HepG2 (cell line): ENCODE measurements around the gene PRRT1B. TPM values are rescaled to one million over a fixed set of nuclear protein-coding genes. Genes with fewer than 3 reads are reported as not detected.

Source experiments
- ATAC-seq: fragments of 200-7000 bp; cut with Tn5 transposase; 3 replicates; pipeline ENCODE4 v1.9.1; 2020; ENCODE audit warnings: mild to moderate bottlenecking, moderate library complexity
- BruUV-seq: library from RNA; stranded (reverse); fragments of 400-500 nt; replicated peaks from 2 replicates; lab custom pipeline; 2021; lab: Mats Ljungman, UMichigan
- CTCF ChIA-PET: fragments of 300-600 bp; formaldehyde crosslinking; extraction: SDS; loops from one replicate; lab custom pipeline; 2021; ENCODE audit warnings: low total read pairs, inconsistent platforms, low intra/inter-chr PET ratio; lab: Yijun Ruan, JAX
- POLR2A ChIA-PET: fragments of 350-600 bp; sonication (Branson Sonifier 250); formaldehyde crosslinking; loops from one replicate; lab custom pipeline; 2020; ENCODE audit warnings: antibody characterized with exemption, inconsistent platforms; lab: Yijun Ruan, JAX
- DNase-seq: peaks from one replicate; pipeline ENCODE4 v3.0.0-alpha.2; 2015; ENCODE audit warnings: low spot score
- FAIRE-seq: peaks from 3 replicates; lab custom pipeline; 2011; peaks lifted over from hg19 to GRCh38; lab: Jason Lieb, UNC
- H2AFZ ChIP-seq: one replicate; pipeline ENCODE4 v1.6.1; 2011; ENCODE audit warnings: low read length, inconsistent platforms
- H3K27ac ChIP-seq: fragments of 300-600 bp; 3 replicates; pipeline ENCODE4 v1.8.0; 2011; ENCODE audit warnings: mixed run types, mild to moderate bottlenecking, mixed read lengths, low read length, inconsistent platforms; ENCODE audit not compliant: insufficient read depth; ENCODE audit errors: extremely low read length
- H3K27me3 ChIP-seq, 2 experiments: fragments of 200-600 bp in 1 of 2; 2 replicates in 1 of 2; 3 replicates in 1 of 2; pipeline versions ENCODE4 v1.6.0 to v1.8.0; 2011; ENCODE audit warnings: low read length in 2 of 2, mild to moderate bottlenecking in 2 of 2, moderate library complexity in 2 of 2, inconsistent platforms in 1 of 2; ENCODE audit not compliant: insufficient read depth in 2 of 2, control insufficient read depth in 1 of 2
- H3K36me3 ChIP-seq, 2 experiments: fragments of 200-600 bp in 1 of 2; replicated peaks in 1 of 2; 2 replicates in 1 of 2; 3 replicates in 1 of 2; pipeline versions ENCODE4 v1.5.1 to v1.8.0; 2011; ENCODE audit warnings: low read length in 2 of 2, inconsistent platforms in 1 of 2; ENCODE audit not compliant: insufficient read depth in 2 of 2, control insufficient read depth in 1 of 2
- H3K4me1 ChIP-seq: 2 replicates; pipeline ENCODE4 v1.5.1; 2012; ENCODE audit warnings: low read length, inconsistent platforms; ENCODE audit not compliant: insufficient read depth
- H3K4me2 ChIP-seq: 2 replicates; pipeline ENCODE4 v1.6.0; 2011; ENCODE audit warnings: low read depth, low read length, inconsistent platforms
- H3K4me3 ChIP-seq, 3 experiments: fragments of 200-600 bp in 1 of 3; sonication (generic), shearing (Covaris generic) in 1 of 3; replicated peaks in 1 of 3; 2 replicates each; pipeline ENCODE4 v1.5.1; 2011 to 2016; ENCODE audit warnings: low read length in 3 of 3, inconsistent platforms in 2 of 3, low read depth in 2 of 3, mild to moderate bottlenecking in 2 of 3, control low read depth in 1 of 3, mixed read lengths in 1 of 3; ENCODE audit not compliant: insufficient read depth in 1 of 3
- H3K79me2 ChIP-seq: one replicate; pipeline ENCODE4 v1.6.1; 2011; ENCODE audit warnings: low read length, inconsistent platforms; ENCODE audit not compliant: insufficient read depth
- H3K9ac ChIP-seq: 2 replicates; pipeline ENCODE4 v1.6.0; 2011; ENCODE audit warnings: mild to moderate bottlenecking, low read depth, low read length, inconsistent platforms; ENCODE audit not compliant: insufficient read depth
- H3K9me3 ChIP-seq: 2 replicates; pipeline ENCODE4 v1.5.1; 2012; ENCODE audit warnings: mild to moderate bottlenecking, low read length
- H4K20me1 ChIP-seq: 2 replicates; pipeline ENCODE4 v1.6.0; 2011; ENCODE audit warnings: inconsistent platforms, mild to moderate bottlenecking, low read length, moderate library complexity; ENCODE audit not compliant: insufficient read depth
- HIC2 ChIP-seq: sonication (generic); formaldehyde crosslinking; IDR thresholded peaks from 2 replicates; pipeline ENCODE4 v1.9.0; 2022; ENCODE audit warnings: low read depth, missing genetic modification reagents
- XRCC5 ChIP-seq: fragments of 200-400 bp; formaldehyde crosslinking; optimal IDR thresholded peaks from 2 replicates; pipeline ENCODE3; 2017; ENCODE audit warnings: mild to moderate bottlenecking, low read length
- YY1 ChIP-seq: IDR thresholded peaks from 2 replicates; pipeline ENCODE4 v1.6.1; 2011; ENCODE audit warnings: low read length, low read depth, moderate library complexity, mild to moderate bottlenecking; ENCODE audit not compliant: insufficient read depth, insufficient replicate concordance
- ZBTB40 ChIP-seq, 2 experiments: fragments of 450-650 bp in 1 of 2; sonication (generic) in 1 of 2; formaldehyde crosslinking in 1 of 2; IDR thresholded peaks; 2 replicates each; pipeline versions ENCODE4 v1.6.1 to v1.8.0; 2016 to 2022; ENCODE audit warnings: antibody characterized with exemption in 1 of 2, mild to moderate bottlenecking in 1 of 2, missing genetic modification reagents in 1 of 2
- WGBS: methylation state at CpG from one replicate; pipeline ENCODE4 v1.1.6; 2017; ENCODE audit warnings: low lambda C conversion rate; 5-methylcytosine and 5-hydroxymethylcytosine counted together
- in situ Hi-C: cut with HindIII; loops from 2 replicates; pipeline ENCODE4 v1.10.0; 2017; ENCODE audit warnings: low pct_unique_long_range_greater_than_20kb; ENCODE audit not compliant: extremely low pct_ligation_motif_present
- intact Hi-C: fragments of 100-400 bp; cut with micrococcal nuclease; formaldehyde crosslinking; loops from one replicate; pipeline ENCODE4 v1.10.0; 2022; ENCODE audit not compliant: unreplicated experiment
- polyA plus RNA-seq, 8 experiments: library from polyadenylated mRNA; depleted of rRNA in 3 of 8; stranded (reverse) in 7 of 8; unstranded in 1 of 8; fragments of >200 nt; fragmentation: Illumina TruSeq in 4 of 8; extraction: Trizol in 4 of 8; gene quantifications; 2 replicates each; pipeline versions ENCODE4 v1.2.1 to v1.2.3, GENCODE V29; 2011 to 2016; ENCODE audit warnings: low read depth in 4 of 8, missing spikeins in 1 of 8, mixed read lengths in 1 of 8; ENCODE audit not compliant: insufficient read depth in 1 of 8
- total RNA-seq, 5 experiments: library from RNA; depleted of rRNA; stranded (reverse); fragments of >200 nt; fragmentation: Illumina TruSeq; extraction: Trizol; gene quantifications; 2 replicates each; pipeline ENCODE4 v1.2.3, GENCODE V29; 2016; ENCODE audit warnings: low read depth in 1 of 5

The PRRT1B gene
- total and polyA plus RNA-seq, 2 of the 13 experiments (the other 11 are each of a cell fraction or from before 2014, with no cell fraction given) = not detected

DNA sequence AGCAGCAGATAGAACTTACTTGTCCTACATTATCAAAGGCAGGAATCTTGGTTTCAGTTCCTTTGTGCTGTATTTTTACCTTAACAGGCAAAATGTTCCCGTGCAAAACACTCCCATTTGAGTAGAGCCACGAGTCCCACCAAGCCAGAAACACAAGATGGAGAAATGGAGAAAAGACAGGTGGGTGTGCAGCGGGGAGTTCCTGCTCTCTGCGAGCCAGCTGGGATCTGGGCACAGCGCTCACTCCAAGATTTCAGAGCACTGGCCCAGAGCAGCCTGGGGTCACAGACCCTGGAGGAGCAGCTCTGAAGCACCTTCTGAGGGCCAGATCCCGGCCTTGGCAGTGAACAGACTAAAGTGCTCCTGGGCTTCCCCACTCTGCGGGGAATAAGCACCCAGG, 17.1 kb upstream of the PRRT1B start:
- no peak for FAIRE-seq

More for the DNA sequence above, 17.1 kb upstream of the PRRT1B start:
- TF ChIP-seq ZBTB40 (IDR thresholded peaks at IDR 0.05) (no peak), ZBTB40 (CRISPR knock-in tag; IDR thresholded peaks at IDR 0.05) (no peak), XRCC5 (no peak), YY1 (no peak), HIC2 (CRISPR knock-in tag) (no peak)
- Histone ChIP-seq H3K36me3 (peaks cover 9 to 30% of the 10 kb centered on the region in 2 experiments; a peak in 4 of 5 replicates), H3K4me3 (no peak overlapping the region), H3K79me2 (peaks cover 6% of the 10 kb centered on the region), H4K20me1 (no peaks in the 10 kb centered on the region), H3K9me3 (no peaks in the 10 kb centered on the region), H3K4me1 (peaks cover 11% of the 10 kb centered on the region), H3K27ac (no peak overlapping the region), H2AFZ (no peak overlapping the region), H3K27me3 (peaks cover 0 to 4% of the 10 kb centered on the region in 2 experiments; a peak in 1 of 5 replicates), H3K4me2 (no peak overlapping the region), H3K9ac (no peak overlapping the region)
- DNase-seq (no peak), ATAC-seq (no peak)
- ChIA-PET POLR2A (no interaction called here), CTCF (no interaction called here)
- no TSS peak for BruUV-seq
- in situ Hi-C loops = no loop called here
- intact Hi-C loops = no loop called here
- WGBS = 92% methylated on average over 7 of the region's 7 CpGs
